ENCODE measurements around the gene AQP2. TPM values are rescaled to one million over a fixed set of nuclear protein-coding genes. Genes with fewer than 3 reads are reported as not detected.

AQP2 gene
- total RNA-seq, 6 experiments from 2014 or later: not detected

DNA sequence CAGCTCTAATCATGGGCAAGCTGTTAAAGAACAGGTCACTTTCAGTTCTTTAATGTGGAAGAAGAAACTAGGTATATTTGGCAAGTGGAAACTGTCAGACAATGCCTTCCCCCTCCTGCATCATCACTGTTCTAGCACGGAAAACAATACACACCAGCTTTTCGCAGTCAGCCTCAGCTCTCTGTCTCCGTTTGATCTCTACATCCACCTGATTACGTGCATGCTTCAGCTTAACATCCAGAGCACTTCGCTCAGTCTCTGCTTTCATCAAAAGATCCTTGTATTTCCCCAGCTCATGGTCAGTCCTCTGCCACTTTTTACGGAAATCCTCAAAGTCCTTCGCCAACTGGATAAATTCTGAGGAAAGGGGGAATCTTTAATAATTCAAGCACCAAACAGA is 55.7 kb downstream of the AQP2 start:
- intact Hi-C loops (cut with DNase I): no loop called here
- DNase-seq (no peak), ATAC-seq (no peak)
- WGBS (ENCODE audit: insufficient coverage, low coverage, low lambda C conversion rate, missing lambda C conversion rate): 92% methylated on average over 7 of the region's 7 CpGs
- Histone ChIP-seq H3K27ac (no peak overlapping the region), H3K36me3 (no peaks in the 10 kb centered on the region), H3K9me3 (no peaks in the 10 kb centered on the region), H3K4me1 (no peaks in the 10 kb centered on the region), H3K4me3 (no peak overlapping the region), H3K27me3 (no peaks in the 10 kb centered on the region)
- TF ChIP-seq CTCF (IDR thresholded peaks at IDR 0.05): no peak
- TF ChIP-seq POLR2A (IDR thresholded peaks at IDR 0.05): no peak

- DNase-seq (no peak), ATAC-seq (no peak)
- Histone ChIP-seq H3K4me1 (no peaks in the 10 kb centered on the region), H3K9me3 (no peaks in the 10 kb centered on the region), H3K36me3 (no peaks in the 10 kb centered on the region), H3K27ac (no peak overlapping the region), H3K27me3 (no peaks in the 10 kb centered on the region), H3K4me3 (no peak overlapping the region)
- TF ChIP-seq POLR2A (IDR thresholded peaks at IDR 0.05) (no peak), CTCF (IDR thresholded peaks at IDR 0.05) (no peak)
- intact Hi-C loops (cut with DNase I): no loop called here
- WGBS (ENCODE audit: insufficient coverage, low coverage, low lambda C conversion rate, missing lambda C conversion rate): 88% methylated on average over 1 of the region's 1 CpG
Measured at GRCh38 chr12:50006754-50007442, 56.4 kb downstream of the AQP2 start.

Other genes starting within 250 kb of the AQP2 start
- gene FMNL3, start 243.3 kb upstream of the AQP2 start, total RNA-seq: 1 to 10 TPM; 2.1 to 4.9 (median 2.9) TPM
- gene TMBIM6, start 209.2 kb upstream of the AQP2 start, total RNA-seq: 1,000 to 10,000 TPM in 3 of 6 experiments, 100 to 1,000 TPM in 3; 538 to 1,268 (median 937) TPM
- gene NCKAP5L, start 122.3 kb upstream of the AQP2 start, total RNA-seq: 1 to 10 TPM; 7.0 to 8.8 (median 7.9) TPM
- gene BCDIN3D, start 107.6 kb upstream of the AQP2 start, total RNA-seq: 1 to 10 TPM; 1.6 to 3.6 (median 2.6) TPM
- under 1 TPM in 1 of 6 experiments, not detected in 5; 0.16 TPM for gene FAIM2, start 46.8 kb upstream of the AQP2 start, total RNA-seq
- not detected for gene AQP5, start 11.1 kb downstream of the AQP2 start, total RNA-seq
- under 1 TPM in 2 of 6 experiments, not detected in 4; 0.31 to 0.34 TPM for gene AQP6, start 22.2 kb downstream of the AQP2 start, total RNA-seq
- gene RACGAP1, start 74.8 kb downstream of the AQP2 start, total RNA-seq: 1 to 10 TPM; 2.8 to 5.4 (median 4.2) TPM
- under 1 TPM in 4 of 6 experiments, not detected in 2; 0.07 to 0.19 (median 0.15) TPM for gene ASIC1, start 106.9 kb downstream of the AQP2 start, total RNA-seq
- 10 to 100 TPM; 13.3 to 35.0 (median 16.4) TPM for gene SMARCD1, start 134.6 kb downstream of the AQP2 start, total RNA-seq
- 100 to 1,000 TPM in 3 of 6 experiments, 10 to 100 TPM in 3; 43.6 to 210 (median 110) TPM for gene GPD1, start 153.3 kb downstream of the AQP2 start, total RNA-seq
- 10 to 100 TPM; 37.7 to 67.5 (median 50.6) TPM for gene COX14, start 161.5 kb downstream of the AQP2 start, total RNA-seq
- gene CERS5, start 216.6 kb downstream of the AQP2 start, total RNA-seq: 10 to 100 TPM in 2 of 6 experiments, 1 to 10 TPM in 4; 5.0 to 12.0 (median 8.0) TPM